Stimulated activated CD8-positive, alpha-beta memory T cell treated with anti-CD3 and anti-CD28 coated beads, Interleukin-7, amount 100 ng/mL, for 48 hours (primary cell): Measurements from ENCODE around the gene IGSF22.

Experiments used
- DNase-seq, 2 donors: peaks; one replicate each; pipeline ENCODE4 v3.0.0-alpha.2; 2020; ENCODE audit warnings: low read depth in 1 of 2; ENCODE audit errors: extremely low read depth in 1 of 2

IGSF22 gene

GRCh38 chr11:18726040-18726439 lies at the start of gene IGSF22:
Gene IGSF22, minus strand, starts transcription at chr11:18726188. Its CDS starts 1,952 bp downstream, at chr11:18724236.
- DNase-seq, result no peak

GRCh38 chr11:18774801-18775200 lies 48.8 kb upstream of the IGSF22 start:
- DNase-seq, result no peak

GRCh38 chr11:18773681-18774080 lies 47.7 kb upstream of the IGSF22 start:
- no peak for DNase-seq

GRCh38 chr11:18773104-18773503 lies 47.1 kb upstream of the IGSF22 start:
- no peak for DNase-seq

GRCh38 chr11:18772211-18772610 lies 46.2 kb upstream of the IGSF22 start:
- DNase-seq, result no peak

GRCh38 chr11:18771266-18772035 lies 45.5 kb upstream of the IGSF22 start:
- no peak for DNase-seq

- DNase-seq, result no peak
Measured at GRCh38 chr11:18770479-18771125, 44.6 kb upstream of the IGSF22 start.

GRCh38 chr11:18769802-18770456 lies 43.9 kb upstream of the IGSF22 start:
- no peak for DNase-seq

GRCh38 chr11:18768978-18769377 lies 43.0 kb upstream of the IGSF22 start:
- DNase-seq, result no peak

- peak in 1 of 2 donors; percentile 34 for DNase-seq
Measured at GRCh38 chr11:18768472-18768901, 42.5 kb upstream of the IGSF22 start.

GRCh38 chr11:18766015-18766414 lies 40.0 kb upstream of the IGSF22 start:
- DNase-seq, result no peak

- DNase-seq, result no peak
Measured at GRCh38 chr11:18765554-18765953, 39.6 kb upstream of the IGSF22 start.

- DNase-seq, result no peak
Measured at GRCh38 chr11:18761741-18762140, 35.8 kb upstream of the IGSF22 start.

GRCh38 chr11:18761144-18761543 lies 35.2 kb upstream of the IGSF22 start:
- no peak for DNase-seq

- DNase-seq, result no peak
Measured at GRCh38 chr11:18757811-18758210, 31.8 kb upstream of the IGSF22 start.

- DNase-seq, result no peak
Measured at GRCh38 chr11:18756889-18757288, 30.9 kb upstream of the IGSF22 start.

- no peak for DNase-seq
Measured at GRCh38 chr11:18754308-18754707, 28.3 kb upstream of the IGSF22 start.

- DNase-seq, result no peak
Measured at GRCh38 chr11:18752502-18752901, 26.5 kb upstream of the IGSF22 start.

GRCh38 chr11:18750944-18751343 lies 25.0 kb upstream of the IGSF22 start:
- no peak for DNase-seq

- no peak for DNase-seq
Measured at GRCh38 chr11:18749681-18750319, 23.8 kb upstream of the IGSF22 start.

GRCh38 chr11:18748766-18749365 lies 22.9 kb upstream of the IGSF22 start:
- DNase-seq, result no peak
